Liver (tissue), 9 donors: ENCODE data around the gene SERPINB10. TPM values are rescaled to one million over a fixed set of nuclear protein-coding genes. Genes with fewer than 3 reads are reported as not detected.

ENCODE experiments used
- DNase-seq: peaks from one replicate; pipeline ENCODE4 v3.0.0-alpha.2; 2017; ENCODE audit warnings: low spot score
- H3K27ac ChIP-seq, 2 donors: one replicate each; pipeline ENCODE4 v1.7.0; 2013; ENCODE audit warnings: inconsistent platforms in 2 of 2, low read length in 2 of 2, control low read depth in 1 of 2, low read depth in 1 of 2, mild to moderate bottlenecking in 1 of 2
- H3K27me3 ChIP-seq, 4 donors: one replicate each; pipeline versions ENCODE4 v1.6.1 to v1.7.0; 2013; ENCODE audit warnings: low read length in 3 of 4, inconsistent platforms in 1 of 4, mild to moderate bottlenecking in 1 of 4, moderate library complexity in 1 of 4; ENCODE audit not compliant: control insufficient read depth in 4 of 4, insufficient read depth in 4 of 4
- H3K36me3 ChIP-seq, 4 donors: one replicate each; pipeline versions ENCODE4 v1.6.1 to v1.7.0; 2013; ENCODE audit warnings: low read length in 3 of 4, mild to moderate bottlenecking in 3 of 4, low read depth in 1 of 4, moderate library complexity in 1 of 4; ENCODE audit not compliant: control insufficient read depth in 4 of 4, insufficient read depth in 3 of 4
- H3K4me1 ChIP-seq, 4 donors: one replicate each; pipeline versions ENCODE4 v1.6.1 to v1.7.0; 2013; ENCODE audit warnings: low read length in 3 of 4, mild to moderate bottlenecking in 3 of 4, moderate library complexity in 1 of 4; ENCODE audit not compliant: control insufficient read depth in 4 of 4, insufficient read depth in 4 of 4
- H3K4me3 ChIP-seq, 3 donors: one replicate each; pipeline versions ENCODE4 v1.6.1 to v1.7.0; 2013; ENCODE audit warnings: low read length in 3 of 3, control low read depth in 1 of 3, low read depth in 1 of 3, mild to moderate bottlenecking in 1 of 3
- H3K9ac ChIP-seq, 2 donors: one replicate each; pipeline ENCODE4 v1.7.0; 2013; ENCODE audit warnings: low read length in 2 of 2, mild to moderate bottlenecking in 2 of 2, moderate library complexity in 2 of 2, control low read depth in 1 of 2, low read depth in 1 of 2
- H3K9me3 ChIP-seq, 4 donors: one replicate each; pipeline versions ENCODE4 v1.6.1 to v1.7.0; 2013; ENCODE audit warnings: low read length in 3 of 4; ENCODE audit not compliant: control insufficient read depth in 4 of 4
- EGR1 ChIP-seq, 2 donors: IDR thresholded peaks; 2 replicates each; pipeline ENCODE4 v1.6.1; 2016 to 2018; ENCODE audit warnings: antibody characterized with exemption in 2 of 2, low read depth in 2 of 2
- FOXA1 ChIP-seq: IDR thresholded peaks from 2 replicates; pipeline ENCODE4 v1.6.1; 2016; ENCODE audit warnings: antibody characterized with exemption
- FOXA2 ChIP-seq: IDR thresholded peaks from 2 replicates; pipeline ENCODE4 v1.6.1; 2016; ENCODE audit warnings: antibody characterized with exemption
- GABPA ChIP-seq, 2 donors: IDR thresholded peaks in 1 of 2; conservative IDR thresholded peaks in 1 of 2; 2 replicates each; pipeline ENCODE4 v1.6.1; 2016; ENCODE audit warnings: antibody characterized with exemption in 2 of 2, mild to moderate bottlenecking in 1 of 2, moderate library complexity in 1 of 2
- HNF4A ChIP-seq, 2 donors: conservative IDR thresholded peaks; 2 replicates each; pipeline ENCODE4 v1.6.1; 2016; ENCODE audit warnings: antibody characterized with exemption in 2 of 2, mild to moderate bottlenecking in 2 of 2
- HNF4G ChIP-seq: IDR thresholded peaks from 2 replicates; pipeline ENCODE4 v1.6.1; 2016; ENCODE audit warnings: antibody characterized with exemption
- JUND ChIP-seq, 2 donors: IDR thresholded peaks; 2 replicates each; pipeline ENCODE4 v1.6.1; 2016; ENCODE audit warnings: antibody characterized with exemption in 2 of 2
- MAX ChIP-seq: IDR thresholded peaks from 2 replicates; pipeline ENCODE4 v1.6.1; 2016; ENCODE audit warnings: antibody characterized with exemption
- NR2F2 ChIP-seq: IDR thresholded peaks from 2 replicates; pipeline ENCODE4 v1.6.1; 2016; ENCODE audit warnings: antibody characterized with exemption
- RAD21 ChIP-seq, 2 donors: IDR thresholded peaks; 2 replicates each; pipeline ENCODE4 v1.6.1; 2016; ENCODE audit warnings: antibody characterized with exemption in 2 of 2, mild to moderate bottlenecking in 2 of 2
- REST ChIP-seq: IDR thresholded peaks from 2 replicates; pipeline ENCODE4 v1.6.1; 2016; ENCODE audit warnings: antibody characterized with exemption, mild to moderate bottlenecking
- RXRA ChIP-seq, 2 donors: IDR thresholded peaks; 2 replicates each; pipeline ENCODE4 v1.6.1; 2017 to 2018; ENCODE audit warnings: antibody characterized with exemption in 2 of 2, mild to moderate bottlenecking in 1 of 2
- SP1 ChIP-seq: IDR thresholded peaks from 2 replicates; pipeline ENCODE4 v1.6.1; 2018; ENCODE audit warnings: antibody characterized with exemption, mild to moderate bottlenecking
- TAF1 ChIP-seq: conservative IDR thresholded peaks from 2 replicates; pipeline ENCODE4 v1.6.1; 2016; ENCODE audit warnings: antibody characterized with exemption, mild to moderate bottlenecking
- YY1 ChIP-seq: IDR thresholded peaks from 2 replicates; pipeline ENCODE4 v1.6.1; 2016; ENCODE audit warnings: antibody characterized with exemption, mild to moderate bottlenecking
- WGBS: extraction: QIAGEN DNeasy Blood & Tissue Kit; methylation state at CpG from one replicate; pipeline ENCODE4 v1.1.7; 2013; 5-methylcytosine and 5-hydroxymethylcytosine counted together
- polyA plus RNA-seq, 2 donors: library from polyadenylated mRNA; stranded (reverse) in 1 of 2; unstranded in 1 of 2; fragments of 200-250 nt in 1 of 2; fragments of >200 nt in 1 of 2; fragmentation: Nextera tagmentation in 1 of 2; extraction: Ambion mirVana in 1 of 2; gene quantifications; one replicate each; pipeline versions ENCODE4 v1.2.1 to v1.2.3, GENCODE V29; 2013 to 2015
- total RNA-seq, 2 donors: library from RNA; depleted of rRNA; stranded (reverse); fragments of >200 nt; gene quantifications; one replicate each; pipeline ENCODE4 v1.2.3, GENCODE V29; 2014
- TF ChIP-seq, protein P1 (sequence below): IDR thresholded peaks from 2 replicates; pipeline ENCODE4 v1.6.1; 2016; ENCODE audit warnings: antibody characterized with exemption
- TF ChIP-seq, protein P2 (sequence below): IDR thresholded peaks from 2 replicates; pipeline ENCODE4 v1.6.1; 2016; ENCODE audit warnings: antibody characterized with exemption
- TF ChIP-seq, protein P3 (sequence below): fragments of 150-350 bp; IDR thresholded peaks from 2 replicates; pipeline ENCODE4 v1.5.1; 2017; ENCODE audit warnings: improper control_type of control experiment, low read depth, low read length; ENCODE audit not compliant: missing input control
- donor health status: healthy.
- donor health status: healthy.
- donor health status: healthy.
- donor health status: healthy.
- donor health status: healthy.

SERPINB10 gene
- total and polyA plus RNA-seq, 4 donors, result 4.6 TPM; not detected in 3

- DNase-seq, result no peak
- WGBS, result 74% methylated on average over 5 of the region's 5 CpGs
- Histone ChIP-seq H3K4me3 (no peak overlapping the region), H3K36me3 (no peaks in the 10 kb centered on the region), H3K9me3 (no peaks in the 10 kb centered on the region), H3K27ac (no peak overlapping the region), H3K27me3 (no peaks in the 10 kb centered on the region), H3K4me1 (peaks cover 0 to 8% (median 3%) of the 10 kb centered on the region in 4 donors), H3K9ac (no peak overlapping the region)
- TF ChIP-seq, protein P1, sequence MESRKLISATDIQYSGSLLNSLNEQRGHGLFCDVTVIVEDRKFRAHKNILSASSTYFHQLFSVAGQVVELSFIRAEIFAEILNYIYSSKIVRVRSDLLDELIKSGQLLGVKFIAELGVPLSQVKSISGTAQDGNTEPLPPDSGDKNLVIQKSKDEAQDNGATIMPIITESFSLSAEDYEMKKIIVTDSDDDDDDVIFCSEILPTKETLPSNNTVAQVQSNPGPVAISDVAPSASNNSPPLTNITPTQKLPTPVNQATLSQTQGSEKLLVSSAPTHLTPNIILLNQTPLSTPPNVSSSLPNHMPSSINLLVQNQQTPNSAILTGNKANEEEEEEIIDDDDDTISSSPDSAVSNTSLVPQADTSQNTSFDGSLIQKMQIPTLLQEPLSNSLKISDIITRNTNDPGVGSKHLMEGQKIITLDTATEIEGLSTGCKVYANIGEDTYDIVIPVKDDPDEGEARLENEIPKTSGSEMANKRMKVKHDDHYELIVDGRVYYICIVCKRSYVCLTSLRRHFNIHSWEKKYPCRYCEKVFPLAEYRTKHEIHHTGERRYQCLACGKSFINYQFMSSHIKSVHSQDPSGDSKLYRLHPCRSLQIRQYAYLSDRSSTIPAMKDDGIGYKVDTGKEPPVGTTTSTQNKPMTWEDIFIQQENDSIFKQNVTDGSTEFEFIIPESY, result no peak
- TF ChIP-seq GABPA (IDR thresholded peaks at IDR 0.05 in 1 of 2, conservative IDR thresholded peaks at IDR 0.05 in 1 of 2), result no peak
- no peak for TF ChIP-seq FOXA1
- no peak for TF ChIP-seq FOXA2
- TF ChIP-seq REST, result no peak
- no peak for TF ChIP-seq NR2F2
- TF ChIP-seq HNF4A (conservative IDR thresholded peaks at IDR 0.05), result no peak
- TF ChIP-seq YY1, result no peak
- TF ChIP-seq RAD21 (IDR thresholded peaks at IDR 0.05), result no peak
- no peak for TF ChIP-seq RXRA (IDR thresholded peaks at IDR 0.05)
- TF ChIP-seq, protein P2, sequence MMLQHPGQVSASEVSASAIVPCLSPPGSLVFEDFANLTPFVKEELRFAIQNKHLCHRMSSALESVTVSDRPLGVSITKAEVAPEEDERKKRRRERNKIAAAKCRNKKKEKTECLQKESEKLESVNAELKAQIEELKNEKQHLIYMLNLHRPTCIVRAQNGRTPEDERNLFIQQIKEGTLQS, result no peak
- TF ChIP-seq, protein P3, sequence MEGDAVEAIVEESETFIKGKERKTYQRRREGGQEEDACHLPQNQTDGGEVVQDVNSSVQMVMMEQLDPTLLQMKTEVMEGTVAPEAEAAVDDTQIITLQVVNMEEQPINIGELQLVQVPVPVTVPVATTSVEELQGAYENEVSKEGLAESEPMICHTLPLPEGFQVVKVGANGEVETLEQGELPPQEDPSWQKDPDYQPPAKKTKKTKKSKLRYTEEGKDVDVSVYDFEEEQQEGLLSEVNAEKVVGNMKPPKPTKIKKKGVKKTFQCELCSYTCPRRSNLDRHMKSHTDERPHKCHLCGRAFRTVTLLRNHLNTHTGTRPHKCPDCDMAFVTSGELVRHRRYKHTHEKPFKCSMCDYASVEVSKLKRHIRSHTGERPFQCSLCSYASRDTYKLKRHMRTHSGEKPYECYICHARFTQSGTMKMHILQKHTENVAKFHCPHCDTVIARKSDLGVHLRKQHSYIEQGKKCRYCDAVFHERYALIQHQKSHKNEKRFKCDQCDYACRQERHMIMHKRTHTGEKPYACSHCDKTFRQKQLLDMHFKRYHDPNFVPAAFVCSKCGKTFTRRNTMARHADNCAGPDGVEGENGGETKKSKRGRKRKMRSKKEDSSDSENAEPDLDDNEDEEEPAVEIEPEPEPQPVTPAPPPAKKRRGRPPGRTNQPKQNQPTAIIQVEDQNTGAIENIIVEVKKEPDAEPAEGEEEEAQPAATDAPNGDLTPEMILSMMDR, result no peak
- TF ChIP-seq MAX, result no peak
- no peak for TF ChIP-seq SP1
- no peak for TF ChIP-seq HNF4G
- TF ChIP-seq EGR1 (IDR thresholded peaks at IDR 0.05; ENCODE audit: low read depth in 2 of 2), result no peak
Observed at GRCh38 chr18:63953811-63954210, 46.1 kb downstream of the SERPINB10 start.

DNA sequence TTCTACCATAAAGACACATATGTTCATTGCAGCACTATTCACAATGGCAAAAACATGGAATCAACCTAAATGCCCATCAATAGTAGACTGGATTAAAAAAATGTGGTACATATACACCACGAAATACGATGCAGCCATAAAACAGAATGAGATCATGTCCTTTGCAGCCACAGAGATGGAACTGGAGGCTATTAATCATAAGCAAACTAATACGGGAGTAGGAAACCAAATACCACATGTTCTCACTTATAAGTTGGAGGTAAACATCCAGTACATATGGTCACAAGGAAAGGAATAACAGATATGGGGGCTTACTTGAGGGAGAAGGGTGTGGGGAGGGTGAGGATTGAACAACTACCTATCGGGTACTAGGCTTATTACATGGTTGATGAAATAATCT, 49.0 kb downstream of the SERPINB10 start:
- WGBS, result 88% methylated on average over 4 of the region's 4 CpGs
- H3K4me1 ChIP-seq, result no peaks in the 10 kb centered on the region
- no peaks in the 10 kb centered on the region for H3K36me3 ChIP-seq
- no peaks in the 10 kb centered on the region for H3K27me3 ChIP-seq
- H3K9ac ChIP-seq, result no peak overlapping the region
- TF ChIP-seq, protein P2, result no peak
- no peak for TF ChIP-seq FOXA1
- no peak for TF ChIP-seq HNF4G
- TF ChIP-seq REST, result no peak
- no peak for TF ChIP-seq HNF4A (conservative IDR thresholded peaks at IDR 0.05)
- TF ChIP-seq TAF1, result no peak
- TF ChIP-seq JUND (IDR thresholded peaks at IDR 0.05), result no peak
- TF ChIP-seq FOXA2, result no peak
- TF ChIP-seq SP1, result no peak
- TF ChIP-seq MAX, result no peak
- TF ChIP-seq YY1, result no peak
- H3K4me3 ChIP-seq, result no peak overlapping the region
- no peaks in the 10 kb centered on the region for H3K9me3 ChIP-seq
- DNase-seq, result no peak
- no peak overlapping the region for H3K27ac ChIP-seq
